IMR-90 (cell line): ENCODE data around the gene FNDC3B. TPM values are rescaled to one million over a fixed set of nuclear protein-coding genes. Genes with fewer than 3 reads are reported as not detected.
A peak's percentile ranks its signal among the peaks of the same experiment; 100 is the strongest.

Source experiments
- ATAC-seq: fragments of 200-7000 bp; cut with Tn5 transposase; 2 replicates; pipeline ENCODE4 v1.9.1; 2020; ENCODE audit warnings: low read depth, mild to moderate bottlenecking, moderate library complexity
- BruUV-seq: library from RNA; stranded (reverse); fragments of 400-500 nt; replicated peaks from 2 replicates; lab custom pipeline; 2021; lab: Mats Ljungman, UMichigan
- CTCF ChIA-PET: fragments of 300-600 bp; formaldehyde crosslinking; extraction: SDS; loops from one replicate; lab custom pipeline; 2021; ENCODE audit warnings: antibody characterized with exemption; lab: Yijun Ruan, JAX
- POLR2A ChIA-PET: fragments of 300-600 bp; sonication (Branson Sonifier 250); formaldehyde crosslinking; loops from one replicate; lab custom pipeline; 2022; ENCODE audit warnings: antibody characterized with exemption; ENCODE audit not compliant: unreplicated experiment; lab: Charles Lee
- DNase-seq: peaks from one replicate; pipeline ENCODE4 v3.0.0; 2013
- H2AFZ ChIP-seq: replicated peaks from 2 replicates; pipeline ENCODE3; 2013; ENCODE audit warnings: low read length, mild to moderate bottlenecking; ENCODE audit not compliant: poor library complexity
- H2AK5ac ChIP-seq: 2 replicates; pipeline ENCODE4 v1.6.1; 2013; ENCODE audit warnings: low read depth, low read length, inconsistent platforms
- H2AK9ac ChIP-seq: replicated peaks from 2 replicates; pipeline ENCODE3; 2013; ENCODE audit warnings: mild to moderate bottlenecking, low read depth, low read length, moderate library complexity; ENCODE audit not compliant: poor library complexity
- H2BK120ac ChIP-seq: 2 replicates; pipeline ENCODE4 v1.6.1; 2013; ENCODE audit warnings: low read depth, low read length, inconsistent platforms
- H2BK15ac ChIP-seq: 3 replicates; pipeline ENCODE4 v1.6.1; 2013; ENCODE audit warnings: low read depth, low read length, inconsistent platforms
- H2BK20ac ChIP-seq: 2 replicates; pipeline ENCODE4 v1.6.1; 2013; ENCODE audit warnings: low read depth, mild to moderate bottlenecking, inconsistent platforms, low read length, moderate library complexity
- H2BK5ac ChIP-seq: 2 replicates; pipeline ENCODE4 v1.6.1; 2013; ENCODE audit warnings: mild to moderate bottlenecking, low read depth, low read length, inconsistent platforms; ENCODE audit not compliant: poor library complexity, severe bottlenecking
- H3K14ac ChIP-seq: replicated peaks from 2 replicates; pipeline ENCODE4 v1.6.1; 2013; ENCODE audit warnings: low read depth, low read length, inconsistent platforms
- H3K18ac ChIP-seq: 2 replicates; pipeline ENCODE4 v1.6.1; 2013; ENCODE audit warnings: low read depth, low read length, control low read depth
- H3K23ac ChIP-seq: 2 replicates; pipeline ENCODE4 v1.6.1; 2013; ENCODE audit warnings: low read depth, low read length, inconsistent platforms
- H3K27ac ChIP-seq: 2 replicates; pipeline ENCODE4 v1.5.1; 2013; ENCODE audit warnings: mild to moderate bottlenecking, control low read depth, low read length; ENCODE audit not compliant: insufficient read depth
- H3K27me3 ChIP-seq: 2 replicates; pipeline ENCODE4 v1.6.1; 2013; ENCODE audit warnings: low read length; ENCODE audit not compliant: control insufficient read depth, insufficient read depth
- H3K36me3 ChIP-seq: 2 replicates; pipeline ENCODE4 v1.6.1; 2013; ENCODE audit warnings: low read length, mixed read lengths; ENCODE audit not compliant: control insufficient read depth, insufficient read depth
- H3K4ac ChIP-seq: 2 replicates; pipeline ENCODE4 v1.6.1; 2013; ENCODE audit warnings: low read depth, low read length, inconsistent platforms
- H3K4me1 ChIP-seq: 2 replicates; pipeline ENCODE4 v1.6.1; 2013; ENCODE audit warnings: low read length, mixed read lengths; ENCODE audit not compliant: control insufficient read depth, insufficient read depth
- H3K4me2 ChIP-seq: 2 replicates; pipeline ENCODE4 v1.6.1; 2013; ENCODE audit warnings: low read depth, mild to moderate bottlenecking, control low read depth, low read length, moderate library complexity
- H3K4me3 ChIP-seq: 2 replicates; pipeline ENCODE4 v1.5.1; 2013; ENCODE audit warnings: low read depth, mild to moderate bottlenecking, control low read depth, low read length, moderate library complexity; ENCODE audit not compliant: insufficient read depth
- H3K56ac ChIP-seq: 2 replicates; pipeline ENCODE4 v1.6.1; 2013; ENCODE audit warnings: low read length, inconsistent platforms; ENCODE audit not compliant: insufficient read depth; ENCODE audit errors: extremely low read depth
- H3K79me1 ChIP-seq, 2 experiments: 2 replicates each; pipeline ENCODE4 v1.6.1; 2013; ENCODE audit warnings: low read length in 2 of 2, inconsistent platforms in 1 of 2, low read depth in 1 of 2
- H3K9ac ChIP-seq: 2 replicates; pipeline ENCODE4 v1.6.1; 2013; ENCODE audit warnings: low read depth, low read length, control low read depth
- H3K9me1 ChIP-seq: 2 replicates; pipeline ENCODE4 v1.6.1; 2013; ENCODE audit warnings: low read length, inconsistent platforms; ENCODE audit not compliant: insufficient read depth
- H3K9me3 ChIP-seq: 2 replicates; pipeline ENCODE4 v1.6.1; 2013; ENCODE audit warnings: low read length; ENCODE audit not compliant: control insufficient read depth, insufficient read depth
- H4K20me1 ChIP-seq: 2 replicates; pipeline ENCODE4 v1.6.1; 2013; ENCODE audit warnings: low read length, inconsistent platforms; ENCODE audit not compliant: insufficient read depth
- H4K5ac ChIP-seq: 2 replicates; pipeline ENCODE4 v1.6.1; 2013; ENCODE audit warnings: mild to moderate bottlenecking, low read depth, low read length, control low read depth
- H4K8ac ChIP-seq, 2 experiments: 2 replicates each; pipeline ENCODE4 v1.6.1; 2013; ENCODE audit warnings: low read depth in 2 of 2, low read length in 2 of 2, control low read depth in 1 of 2, inconsistent platforms in 1 of 2
- H4K91ac ChIP-seq: 2 replicates; pipeline ENCODE4 v1.6.1; 2013; ENCODE audit warnings: low read depth, low read length, inconsistent platforms; ENCODE audit not compliant: insufficient read depth
- CEBPB ChIP-seq: IDR thresholded peaks from 2 replicates; pipeline ENCODE4 v1.6.1; 2012; ENCODE audit warnings: low read depth, low read length, improper control_type of control experiment
- CTCF ChIP-seq: conservative IDR thresholded peaks from 2 replicates; pipeline ENCODE4 v1.5.1; 2012; ENCODE audit warnings: mild to moderate bottlenecking, low read depth, low read length, improper control_type of control experiment
- WGBS, 2 experiments: methylation state at CpG; one replicate each; pipeline versions ENCODE4 v1.1.5 to v1.1.7; 2013; ENCODE audit warnings: missing lambda C conversion rate in 2 of 2; ENCODE audit not compliant: insufficient read length in 1 of 2; ENCODE audit errors: extremely low coverage in 2 of 2; 5-methylcytosine and 5-hydroxymethylcytosine counted together
- dilution Hi-C: fragments of 300-500 bp; cut with HindIII; formaldehyde crosslinking; loops from one replicate; pipeline ENCODE4 v1.14.3; 2018; ENCODE audit warnings: low sequenced_read_pairs; ENCODE audit not compliant: unreplicated experiment
- in situ Hi-C: fragments of 300-500 bp; cut with MboI; formaldehyde crosslinking; loops from 3 replicates; pipeline ENCODE4 v1.14.3; 2019; ENCODE audit warnings: low sequenced_read_pairs, inconsistent platforms, mixed read lengths
- intact Hi-C: fragments of 100-400 bp; cut with micrococcal nuclease; formaldehyde crosslinking; loops from 2 replicates; pipeline ENCODE4 v1.10.0; 2022
- polyA plus RNA-seq, 3 experiments: library from polyadenylated mRNA; depleted of rRNA; stranded (reverse); fragments of >200 nt; gene quantifications; 2 replicates each; pipeline ENCODE4 v1.2.3, GENCODE V29; 2012; ENCODE audit warnings: low replicate concordance in 1 of 3
- total RNA-seq: library from RNA; depleted of rRNA; stranded (reverse); fragments of >200 nt; gene quantifications from 2 replicates; pipeline ENCODE4 v1.2.3, GENCODE V29; 2012

Gene FNDC3B
- total and polyA plus RNA-seq, 2 of the 4 experiments (the other 2 are of a cell fraction), result 23.9 to 150 TPM

- H3K14ac ChIP-seq, result no peak overlapping the region
- ChIA-PET POLR2A (no interaction called here), CTCF (no interaction called here)
- H3K27ac ChIP-seq, result no peak overlapping the region
- H3K56ac ChIP-seq, result no peak overlapping the region
- H4K5ac ChIP-seq, result no peak overlapping the region
- no peak overlapping the region for H3K4ac ChIP-seq
- H4K20me1 ChIP-seq, result peaks cover 71% of the 10 kb centered on the region
- no peak overlapping the region for H3K23ac ChIP-seq
- no peak overlapping the region for H2AK5ac ChIP-seq
- peaks cover 6% of the 10 kb centered on the region; the same call in 1 of the 2 replicates for H3K4me1 ChIP-seq
- no peak overlapping the region for H2AK9ac ChIP-seq
- H2AFZ ChIP-seq, result no peak overlapping the region
- no peak overlapping the region for H2BK120ac ChIP-seq
- no peak overlapping the region for H2BK5ac ChIP-seq
- peaks cover 33% of the 10 kb centered on the region for H3K9me1 ChIP-seq
- H2BK15ac ChIP-seq, result no peak overlapping the region
- in situ Hi-C loops, result no loop called here
- 60% methylated on average over 1 of the region's 5 CpGs; no CpG with 5 or more reads in 1 of the 2 experiments for WGBS, 2 experiments
- no TSS peak for BruUV-seq
- DNase-seq (peak; percentile 32), ATAC-seq (peak; percentile 35; the same call in 1 of the 2 replicates)
- H2BK20ac ChIP-seq, result no peak overlapping the region
- H4K8ac ChIP-seq, result no peak overlapping the region
- intact Hi-C loops, result no loop called here
- H3K4me2 ChIP-seq, result no peak overlapping the region
- H3K36me3 ChIP-seq, result peaks cover 27% of the 10 kb centered on the region
- no peaks in the 10 kb centered on the region for H3K9me3 ChIP-seq
- no peak for TF ChIP-seq CTCF
- TF ChIP-seq CEBPB, result no peak
- no peak overlapping the region for H3K9ac ChIP-seq
- dilution Hi-C loops, result no loop called here
- H3K79me1 ChIP-seq, result peaks cover 44 to 69% of the 10 kb centered on the region in 2 experiments
- H3K4me3 ChIP-seq, result no peak overlapping the region
- H3K27me3 ChIP-seq, result no peaks in the 10 kb centered on the region
- no peak overlapping the region for H3K18ac ChIP-seq
- H4K91ac ChIP-seq, result no peak overlapping the region
Measured at GRCh38 chr3:172112734-172113120, 73.3 kb downstream of the FNDC3B start.
